MM.1S (cell line): ENCODE results near the gene APBB1.

Source experiments
- DNase-seq: peaks from one replicate; pipeline ENCODE4 v3.0.0-alpha.2; 2015
- H2AFZ ChIP-seq: fragments of 300-600 bp; sonication (generic); 2 replicates; pipeline ENCODE4 v1.6.0; 2016; ENCODE audit warnings: antibody characterized with exemption, low read length
- H3F3A ChIP-seq: fragments of 300-600 bp; sonication (generic); 2 replicates; pipeline ENCODE4 v1.6.1; 2016; ENCODE audit warnings: mild to moderate bottlenecking, antibody characterized with exemption, low read length, moderate library complexity, mixed read lengths; ENCODE audit not compliant: insufficient read depth
- H3K27ac ChIP-seq: fragments of 300-600 bp; sonication (generic); 2 replicates; pipeline ENCODE4 v1.5.1; 2016; ENCODE audit warnings: mild to moderate bottlenecking, low read length
- H3K27me3 ChIP-seq: fragments of 300-600 bp; sonication (generic); replicated peaks from 2 replicates; pipeline ENCODE4 v1.6.0; 2016; ENCODE audit warnings: low read length; ENCODE audit not compliant: insufficient read depth
- H3K36me3 ChIP-seq: fragments of 300-600 bp; sonication (generic); replicated peaks from 2 replicates; pipeline ENCODE4 v1.6.1; 2016; ENCODE audit warnings: mild to moderate bottlenecking, low read length, mixed read lengths; ENCODE audit not compliant: insufficient read depth
- H3K4me1 ChIP-seq: fragments of 300-600 bp; sonication (generic); 2 replicates; pipeline ENCODE4 v1.6.1; 2016; ENCODE audit warnings: low read length, mixed read lengths
- H3K4me2 ChIP-seq: fragments of 300-600 bp; sonication (generic); 2 replicates; pipeline ENCODE4 v1.6.0; 2016; ENCODE audit warnings: low read depth, low read length
- H3K4me3 ChIP-seq: fragments of 300-600 bp; sonication (generic); 2 replicates; pipeline ENCODE4 v1.5.1; 2016; ENCODE audit warnings: low read length, mixed read lengths
- H3K79me2 ChIP-seq: fragments of 300-600 bp; sonication (generic); 2 replicates; pipeline ENCODE4 v1.6.1; 2016; ENCODE audit warnings: mixed run types, low read length, mixed read lengths
- H3K9ac ChIP-seq: fragments of 300-600 bp; sonication (generic); 2 replicates; pipeline ENCODE4 v1.6.1; 2016; ENCODE audit warnings: low read length, mixed read lengths
- H3K9me2 ChIP-seq: fragments of 300-600 bp; sonication (generic); replicated peaks from 2 replicates; pipeline ENCODE4 v1.6.1; 2016; ENCODE audit warnings: mild to moderate bottlenecking, low read length, mixed read lengths; ENCODE audit not compliant: insufficient read depth
- H3K9me3 ChIP-seq: fragments of 300-600 bp; sonication (generic); replicated peaks from 2 replicates; pipeline ENCODE4 v1.6.1; 2016; ENCODE audit warnings: mild to moderate bottlenecking, low read length, mixed read lengths; ENCODE audit not compliant: insufficient read depth
- H4K20me1 ChIP-seq: fragments of 300-600 bp; sonication (generic); 2 replicates; pipeline ENCODE4 v1.6.1; 2016; ENCODE audit warnings: mild to moderate bottlenecking, low read length, moderate library complexity, mixed read lengths; ENCODE audit not compliant: insufficient read depth
- EZH2 ChIP-seq: fragments of 300-600 bp; sonication (generic); optimal IDR thresholded peaks from 2 replicates; pipeline ENCODE3; 2017; ENCODE audit warnings: low read depth, mild to moderate bottlenecking, antibody characterized with exemption, low read length, mixed read lengths
- EZH2phosphoT487 ChIP-seq: fragments of 300-600 bp; sonication (generic); IDR thresholded peaks from 2 replicates; pipeline ENCODE4 v1.6.1; 2018; ENCODE audit warnings: antibody characterized with exemption, low read length
- TF ChIP-seq, protein P1 (sequence below): fragments of 300-600 bp; sonication (generic); IDR thresholded peaks from 2 replicates; pipeline ENCODE4 v1.5.1; 2016; ENCODE audit warnings: antibody characterized with exemption, low read length, mixed read lengths

APBB1 gene

GRCh38 chr11:6418557-6419008 is 311 bp downstream of the APBB1 start:
- no peak overlapping the region for H3K9ac ChIP-seq
- H3K9me2 ChIP-seq: no peaks in the 10 kb centered on the region
- H2AFZ ChIP-seq: 0 out of 2 replicates have a peak overlapping the region, but pooled peaks have one; percentile 29
- no peak for TF ChIP-seq EZH2
- TF ChIP-seq, protein P1, sequence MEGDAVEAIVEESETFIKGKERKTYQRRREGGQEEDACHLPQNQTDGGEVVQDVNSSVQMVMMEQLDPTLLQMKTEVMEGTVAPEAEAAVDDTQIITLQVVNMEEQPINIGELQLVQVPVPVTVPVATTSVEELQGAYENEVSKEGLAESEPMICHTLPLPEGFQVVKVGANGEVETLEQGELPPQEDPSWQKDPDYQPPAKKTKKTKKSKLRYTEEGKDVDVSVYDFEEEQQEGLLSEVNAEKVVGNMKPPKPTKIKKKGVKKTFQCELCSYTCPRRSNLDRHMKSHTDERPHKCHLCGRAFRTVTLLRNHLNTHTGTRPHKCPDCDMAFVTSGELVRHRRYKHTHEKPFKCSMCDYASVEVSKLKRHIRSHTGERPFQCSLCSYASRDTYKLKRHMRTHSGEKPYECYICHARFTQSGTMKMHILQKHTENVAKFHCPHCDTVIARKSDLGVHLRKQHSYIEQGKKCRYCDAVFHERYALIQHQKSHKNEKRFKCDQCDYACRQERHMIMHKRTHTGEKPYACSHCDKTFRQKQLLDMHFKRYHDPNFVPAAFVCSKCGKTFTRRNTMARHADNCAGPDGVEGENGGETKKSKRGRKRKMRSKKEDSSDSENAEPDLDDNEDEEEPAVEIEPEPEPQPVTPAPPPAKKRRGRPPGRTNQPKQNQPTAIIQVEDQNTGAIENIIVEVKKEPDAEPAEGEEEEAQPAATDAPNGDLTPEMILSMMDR: no peak
- no peak for TF ChIP-seq EZH2phosphoT487
- H3F3A ChIP-seq: no peaks in the 10 kb centered on the region
- H3K4me2 ChIP-seq: peak overlapping the region; percentile 81; the same call in 1 of the 2 replicates
- no peaks in the 10 kb centered on the region for H3K79me2 ChIP-seq
- peak overlapping the region; percentile 74 for H3K4me3 ChIP-seq
- H3K4me1 ChIP-seq: 0 out of 2 replicates have a peak, but pooled peaks cover 9% of the 10 kb centered on the region
- no peak overlapping the region for H3K27ac ChIP-seq
- H3K36me3 ChIP-seq: no peaks in the 10 kb centered on the region
- no peaks in the 10 kb centered on the region for H3K9me3 ChIP-seq
- peaks cover 19% of the 10 kb centered on the region for H3K27me3 ChIP-seq
- H4K20me1 ChIP-seq: no peaks in the 10 kb centered on the region
- no peak for DNase-seq

GRCh38 chr11:6417907-6418556 is 862 bp downstream of the APBB1 start:
- Histone ChIP-seq H2AFZ (no peak overlapping the region), H3K27ac (no peak overlapping the region), H3K27me3 (peaks cover 19% of the 10 kb centered on the region), H3K4me3 (no peak overlapping the region), H3K4me1 (0 out of 2 replicates have a peak, but pooled peaks cover 9% of the 10 kb centered on the region), H3F3A (no peaks in the 10 kb centered on the region), H3K4me2 (no peak overlapping the region), H4K20me1 (no peaks in the 10 kb centered on the region), H3K9ac (no peak overlapping the region), H3K9me3 (no peaks in the 10 kb centered on the region), H3K79me2 (no peaks in the 10 kb centered on the region), H3K36me3 (no peaks in the 10 kb centered on the region), H3K9me2 (no peaks in the 10 kb centered on the region)
- TF ChIP-seq EZH2 (no peak), EZH2phosphoT487 (no peak)
- TF ChIP-seq, protein P1: no peak
- no peak for DNase-seq

DNA sequence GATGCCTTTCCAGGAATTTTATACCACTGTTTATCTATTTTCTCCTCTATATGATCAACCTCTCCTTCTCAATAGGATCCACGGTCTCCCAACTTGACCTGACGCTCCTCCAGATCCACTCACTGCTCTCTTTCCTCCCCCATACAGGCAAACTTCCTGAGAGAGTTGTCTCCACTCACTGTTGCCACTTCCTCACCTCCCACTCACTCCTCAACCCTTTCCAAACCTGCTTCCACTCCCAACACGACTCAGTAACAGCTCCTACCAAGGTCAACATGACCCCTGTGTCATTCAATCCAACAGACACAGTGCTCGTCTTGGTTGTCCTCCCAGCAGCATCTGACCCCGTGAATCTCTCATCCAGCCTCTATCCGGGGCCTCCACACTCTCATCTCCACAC is 3.1 kb downstream of the APBB1 start:
- TF ChIP-seq, protein P1: no peak
- TF ChIP-seq EZH2 (no peak), EZH2phosphoT487 (no peak)
- no peak overlapping the region for H3K9ac ChIP-seq
- no peak for DNase-seq
- H3K9me3 ChIP-seq: no peaks in the 10 kb centered on the region
- no peak overlapping the region for H3K4me3 ChIP-seq
- 0 out of 2 replicates have a peak, but pooled peaks cover 9% of the 10 kb centered on the region for H3K4me1 ChIP-seq
- H4K20me1 ChIP-seq: no peaks in the 10 kb centered on the region
- H3K27ac ChIP-seq: no peak overlapping the region
- no peaks in the 10 kb centered on the region for H3K36me3 ChIP-seq
- no peak overlapping the region for H3K4me2 ChIP-seq
- H3F3A ChIP-seq: no peaks in the 10 kb centered on the region
- H3K27me3 ChIP-seq: peaks cover 19% of the 10 kb centered on the region
- no peaks in the 10 kb centered on the region for H3K79me2 ChIP-seq
- H2AFZ ChIP-seq: no peak overlapping the region
- no peaks in the 10 kb centered on the region for H3K9me2 ChIP-seq
